Lung (tissue), 5 donors: ENCODE data around the gene HS3ST1. TPM values are rescaled to one million over a fixed set of nuclear protein-coding genes. Genes with fewer than 3 reads are reported as not detected.

Source experiments
- polyA plus RNA-seq, 2 donors: library from polyadenylated mRNA; stranded (reverse); fragments of 200-250 nt; gene quantifications; one replicate each; pipeline ENCODE4 v1.2.1, GENCODE V29; 2013
- small RNA-seq: library from RNA; depleted of rRNA; stranded (forward); fragments of <200 nt; gene quantifications from one replicate; pipeline ENCODE3, GENCODE V24; 2014; ENCODE audit warnings: low replicate concordance
- total RNA-seq, 2 donors: library from RNA; depleted of rRNA in 1 of 2; stranded (reverse); fragments of >200 nt in 1 of 2; gene quantifications; one replicate each; pipeline ENCODE4 v1.2.1, GENCODE V29; 2014 to 2021
- donor health status: Bipolar disorder and iron deficiency.
- donor health status: healthy.
- donor health status: DM: yes; HTN: yes; CAD: no.

Gene HS3ST1
- total and polyA plus RNA-seq, 4 donors: 1.7 to 15.4 (median 11.0) TPM

Small RNA genes within 50 kb of the gene (small RNA-seq; reads per million reads assigned to genes)
- not detected for gene MIR572
- not detected for gene RNA5SP156
